K562 (cell line): Measurements from ENCODE around the gene DNM1. TPM values are rescaled to one million over a fixed set of nuclear protein-coding genes. Genes with fewer than 3 reads are reported as not detected.
A peak's percentile ranks its signal among the peaks of the same experiment; 100 is the strongest.

Experiments
- ARHGAP35 ChIP-seq: fragments of 450-650 bp; IDR thresholded peaks from 2 replicates; pipeline ENCODE4 v1.6.1; 2018; ENCODE audit not compliant: partially characterized antibody
- BHLHE40 ChIP-seq: IDR thresholded peaks from 2 replicates; pipeline ENCODE4 v1.6.1; 2011; ENCODE audit warnings: low read length, improper control_type of control experiment
- CHD4 ChIP-seq: fragments of 200-600 bp; sonication (generic); IDR thresholded peaks from 3 replicates; pipeline ENCODE4 v1.6.1; 2012; ENCODE audit warnings: low read depth, mild to moderate bottlenecking, mixed read lengths, low read length, inconsistent platforms; ENCODE audit not compliant: insufficient read depth, insufficient replicate concordance, poor library complexity, severe bottlenecking
- HIVEP1 ChIP-seq: fragments of 250-450 bp; sonication (Bioruptor Pico); IDR thresholded peaks from 2 replicates; pipeline ENCODE4 v1.4.0; 2020; ENCODE audit warnings: mild to moderate bottlenecking
- JUN ChIP-seq, 2 experiments: sonication (generic) in 1 of 2; formaldehyde crosslinking in 1 of 2; IDR thresholded peaks; 2 replicates each; pipeline versions ENCODE4 v1.6.1 to v1.8.0; 2012 to 2022; ENCODE audit warnings: borderline replicate concordance in 2 of 2, mild to moderate bottlenecking in 2 of 2, improper control_type of control experiment in 1 of 2, low read depth in 1 of 2, low read length in 1 of 2, missing genetic modification reagents in 1 of 2
- KLF13 ChIP-seq: fragments of 450-650 bp; IDR thresholded peaks from 2 replicates; pipeline ENCODE4 v1.6.1; 2016; ENCODE audit warnings: missing genetic modification characterization, low read depth, mild to moderate bottlenecking, missing compliant biosample characterization, moderate library complexity, borderline replicate concordance
- MTF1 ChIP-seq: fragments of 250-450 bp; sonication (Bioruptor Pico); IDR thresholded peaks from 2 replicates; pipeline ENCODE4 v1.9.0; 2021; ENCODE audit warnings: moderate library complexity, mild to moderate bottlenecking, inconsistent platforms, borderline replicate concordance
- NR4A1 ChIP-seq, 2 experiments: fragments of 250-450 bp in 1 of 2; fragments of 450-650 bp in 1 of 2; sonication (Bioruptor Pico) in 1 of 2; IDR thresholded peaks; 2 replicates each; pipeline versions ENCODE4 v1.4.0 to v1.6.1; 2016 to 2020; ENCODE audit warnings: mild to moderate bottlenecking in 2 of 2, missing compliant biosample characterization in 1 of 2, missing genetic modification characterization in 1 of 2, moderate library complexity in 1 of 2
- NRF1 ChIP-seq, 2 experiments: fragments of 450-650 bp; IDR thresholded peaks in 1 of 2; conservative IDR thresholded peaks in 1 of 2; 2 replicates each; pipeline ENCODE4 v1.6.1; 2014; ENCODE audit warnings: mild to moderate bottlenecking in 2 of 2
- PHF21A ChIP-seq: fragments of 450-650 bp; IDR thresholded peaks from 2 replicates; pipeline ENCODE4 v1.6.1; 2017; ENCODE audit warnings: low read depth, borderline replicate concordance
- PPARD ChIP-seq: fragments of 250-450 bp; sonication (Bioruptor Pico); IDR thresholded peaks from 2 replicates; pipeline ENCODE4 v1.8.0; 2022; ENCODE audit warnings: inconsistent platforms, mild to moderate bottlenecking, moderate library complexity
- SMARCE1 ChIP-seq: fragments of 450-650 bp; IDR thresholded peaks from 2 replicates; pipeline ENCODE4 v1.7.1; 2016; ENCODE audit warnings: mild to moderate bottlenecking
- ZNF324 ChIP-seq: fragments of 250-450 bp; sonication (Bioruptor Pico); IDR thresholded peaks from 2 replicates; pipeline ENCODE4 v1.4.0; 2020; ENCODE audit warnings: mild to moderate bottlenecking
- ZNF830 ChIP-seq: fragments of 250-450 bp; sonication (Bioruptor Pico); IDR thresholded peaks from 2 replicates; pipeline ENCODE4 v1.5.0; 2021; ENCODE audit warnings: mild to moderate bottlenecking
- polyA plus RNA-seq, 8 experiments: library from polyadenylated mRNA; depleted of rRNA in 4 of 8; stranded (reverse) in 5 of 8; unstranded in 3 of 8; fragments of >200 nt; fragmentation: Nextera tagmentation in 2 of 8; fragmentation: Illumina TruSeq in 1 of 8; extraction: Ambion mirVana in 2 of 8; extraction: Trizol in 1 of 8; gene quantifications; 2 replicates each; pipeline versions ENCODE4 v1.2.1 to v1.2.3, GENCODE V29; 2011 to 2014; ENCODE audit warnings: inconsistent platforms in 1 of 8, missing spikeins in 1 of 8
- total RNA-seq, 7 experiments: library from RNA; depleted of rRNA in 6 of 7; stranded (reverse); fragments of >200 nt in 6 of 7; fragmentation: Illumina TruSeq in 2 of 7; extraction: Trizol in 2 of 7; gene quantifications; 2 replicates each; pipeline versions ENCODE4 v1.2.1 to v1.2.3, GENCODE V29; 2011 to 2021; ENCODE audit warnings: low replicate concordance in 1 of 7
- TF ChIP-seq, protein P1 (sequence below): fragments of 250-450 bp; sonication (Bioruptor Pico); IDR thresholded peaks from 2 replicates; pipeline ENCODE4 v1.8.0; 2021; ENCODE audit warnings: mild to moderate bottlenecking, moderate library complexity
- TF ChIP-seq, protein P2 (sequence below): fragments of 250-450 bp; sonication (Bioruptor Pico); IDR thresholded peaks from 2 replicates; pipeline ENCODE4 v1.4.0; 2020; ENCODE audit warnings: mild to moderate bottlenecking, moderate library complexity
- TF ChIP-seq, protein P3 (sequence below): fragments of 450-650 bp; formaldehyde crosslinking; IDR thresholded peaks from 2 replicates; pipeline ENCODE4 v1.4.0; 2020; ENCODE audit warnings: mild to moderate bottlenecking, mixed read lengths

DNM1 gene
- total and polyA plus RNA-seq, 9 of the 15 experiments (the other 6 are each of a cell fraction or from before 2014, with no cell fraction given) = 0.39 to 23.1 (median 9.1) TPM

DNA sequence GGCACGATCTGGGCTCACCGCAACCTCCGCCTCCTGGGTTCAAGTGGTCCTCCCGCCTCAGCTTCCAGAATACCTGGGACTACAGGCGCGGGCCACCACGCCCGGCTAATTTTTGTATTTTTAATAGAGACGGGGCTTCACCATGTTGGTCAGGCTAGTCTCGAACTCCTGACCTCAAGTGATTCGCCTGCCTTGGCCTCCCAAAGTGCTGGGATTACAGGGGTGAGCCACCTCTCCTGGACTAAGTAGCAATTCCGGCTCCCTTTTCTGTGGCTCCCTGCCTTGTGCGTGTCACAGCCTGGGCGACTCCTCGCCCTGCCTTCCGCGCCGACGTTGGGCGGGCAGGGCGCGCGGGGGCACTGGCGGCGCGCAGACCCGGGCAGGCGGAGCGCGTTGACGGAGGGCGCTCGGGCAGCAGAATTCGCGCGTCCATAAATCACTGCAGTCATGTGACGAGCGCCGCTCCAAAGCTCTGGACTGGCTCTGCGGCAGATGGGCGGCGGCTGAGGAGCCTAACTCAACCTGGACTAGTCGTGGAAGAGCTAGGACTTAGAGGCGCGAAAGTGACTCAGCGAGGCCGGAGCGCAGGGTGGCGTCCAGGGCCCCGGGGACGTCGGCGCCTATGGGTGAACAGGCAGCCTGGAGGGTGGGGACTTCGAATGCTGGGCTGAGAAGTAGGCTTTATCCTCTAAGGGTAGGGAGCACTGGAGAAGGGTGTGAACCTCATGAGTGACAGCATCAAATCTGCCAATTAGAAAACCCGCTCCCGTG lies 10.4 kb upstream of the DNM1 start (continued):
- no peak for TF ChIP-seq NR4A1 (CRISPR knock-in tag; IDR thresholded peaks at IDR 0.05)
- peak; percentile 79; the same call in 1 of the 2 replicates for TF ChIP-seq NR4A1 (tag; IDR thresholded peaks at IDR 0.05)
- no peak; the same call in none of the 2 replicates for TF ChIP-seq KLF13 (tag)
- TF ChIP-seq JUN (IDR thresholded peaks at IDR 0.05; ENCODE audit: borderline replicate concordance, low read depth, low read length) = peak; percentile 86
- TF ChIP-seq JUN (CRISPR knock-in tag; IDR thresholded peaks at IDR 0.05; ENCODE audit: borderline replicate concordance) = no peak
- peak; percentile 44; the same call in 1 of the 2 replicates for TF ChIP-seq PPARD (CRISPR knock-in tag)
- no peak for TF ChIP-seq CHD4
- TF ChIP-seq ARHGAP35 = no peak
- TF ChIP-seq NRF1 (conservative IDR thresholded peaks at IDR 0.05 in 1 of 2, IDR thresholded peaks at IDR 0.05 in 1 of 2) = no peak
- no peak for TF ChIP-seq SMARCE1
- TF ChIP-seq, protein P1, sequence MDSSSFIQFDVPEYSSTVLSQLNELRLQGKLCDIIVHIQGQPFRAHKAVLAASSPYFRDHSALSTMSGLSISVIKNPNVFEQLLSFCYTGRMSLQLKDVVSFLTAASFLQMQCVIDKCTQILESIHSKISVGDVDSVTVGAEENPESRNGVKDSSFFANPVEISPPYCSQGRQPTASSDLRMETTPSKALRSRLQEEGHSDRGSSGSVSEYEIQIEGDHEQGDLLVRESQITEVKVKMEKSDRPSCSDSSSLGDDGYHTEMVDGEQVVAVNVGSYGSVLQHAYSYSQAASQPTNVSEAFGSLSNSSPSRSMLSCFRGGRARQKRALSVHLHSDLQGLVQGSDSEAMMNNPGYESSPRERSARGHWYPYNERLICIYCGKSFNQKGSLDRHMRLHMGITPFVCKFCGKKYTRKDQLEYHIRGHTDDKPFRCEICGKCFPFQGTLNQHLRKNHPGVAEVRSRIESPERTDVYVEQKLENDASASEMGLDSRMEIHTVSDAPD (CRISPR knock-in tag) = no peak; the same call in 1 of the 2 replicates
- 0 out of 2 replicates have a peak, but pooled peaks have one; percentile 24 for TF ChIP-seq ZNF830
- TF ChIP-seq, protein P2, sequence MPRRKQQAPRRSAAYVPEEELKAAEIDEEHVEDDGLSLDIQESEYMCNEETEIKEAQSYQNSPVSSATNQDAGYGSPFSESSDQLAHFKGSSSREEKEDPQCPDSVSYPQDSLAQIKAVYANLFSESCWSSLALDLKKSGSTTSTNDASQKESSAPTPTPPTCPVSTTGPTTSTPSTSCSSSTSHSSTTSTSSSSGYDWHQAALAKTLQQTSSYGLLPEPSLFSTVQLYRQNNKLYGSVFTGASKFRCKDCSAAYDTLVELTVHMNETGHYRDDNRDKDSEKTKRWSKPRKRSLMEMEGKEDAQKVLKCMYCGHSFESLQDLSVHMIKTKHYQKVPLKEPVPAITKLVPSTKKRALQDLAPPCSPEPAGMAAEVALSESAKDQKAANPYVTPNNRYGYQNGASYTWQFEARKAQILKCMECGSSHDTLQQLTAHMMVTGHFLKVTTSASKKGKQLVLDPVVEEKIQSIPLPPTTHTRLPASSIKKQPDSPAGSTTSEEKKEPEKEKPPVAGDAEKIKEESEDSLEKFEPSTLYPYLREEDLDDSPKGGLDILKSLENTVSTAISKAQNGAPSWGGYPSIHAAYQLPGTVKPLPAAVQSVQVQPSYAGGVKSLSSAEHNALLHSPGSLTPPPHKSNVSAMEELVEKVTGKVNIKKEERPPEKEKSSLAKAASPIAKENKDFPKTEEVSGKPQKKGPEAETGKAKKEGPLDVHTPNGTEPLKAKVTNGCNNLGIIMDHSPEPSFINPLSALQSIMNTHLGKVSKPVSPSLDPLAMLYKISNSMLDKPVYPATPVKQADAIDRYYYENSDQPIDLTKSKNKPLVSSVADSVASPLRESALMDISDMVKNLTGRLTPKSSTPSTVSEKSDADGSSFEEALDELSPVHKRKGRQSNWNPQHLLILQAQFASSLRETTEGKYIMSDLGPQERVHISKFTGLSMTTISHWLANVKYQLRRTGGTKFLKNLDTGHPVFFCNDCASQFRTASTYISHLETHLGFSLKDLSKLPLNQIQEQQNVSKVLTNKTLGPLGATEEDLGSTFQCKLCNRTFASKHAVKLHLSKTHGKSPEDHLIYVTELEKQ (CRISPR knock-in tag) = no peak
- TF ChIP-seq HIVEP1 = 0 out of 2 replicates have a peak, but pooled peaks have one; percentile 66
- no peak for TF ChIP-seq PHF21A
- peak; percentile 61; the same call in 1 of the 2 replicates for TF ChIP-seq ZNF324
- TF ChIP-seq BHLHE40 = peak; percentile 93
- peak; percentile 81 for TF ChIP-seq MTF1 (CRISPR knock-in tag)
- TF ChIP-seq, protein P3, sequence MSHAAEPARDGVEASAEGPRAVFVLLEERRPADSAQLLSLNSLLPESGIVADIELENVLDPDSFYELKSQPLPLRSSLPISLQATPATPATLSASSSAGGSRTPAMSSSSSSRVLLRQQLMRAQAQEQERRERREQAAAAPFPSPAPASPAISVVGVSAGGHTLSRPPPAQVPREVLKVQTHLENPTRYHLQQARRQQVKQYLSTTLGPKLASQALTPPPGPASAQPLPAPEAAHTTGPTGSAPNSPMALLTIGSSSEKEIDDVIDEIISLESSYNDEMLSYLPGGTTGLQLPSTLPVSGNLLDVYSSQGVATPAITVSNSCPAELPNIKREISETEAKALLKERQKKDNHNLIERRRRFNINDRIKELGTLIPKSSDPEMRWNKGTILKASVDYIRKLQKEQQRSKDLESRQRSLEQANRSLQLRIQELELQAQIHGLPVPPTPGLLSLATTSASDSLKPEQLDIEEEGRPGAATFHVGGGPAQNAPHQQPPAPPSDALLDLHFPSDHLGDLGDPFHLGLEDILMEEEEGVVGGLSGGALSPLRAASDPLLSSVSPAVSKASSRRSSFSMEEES = peak; percentile 97
